GM21825 (cell line): ENCODE measurements around the gene GDF2.

Experiments used
- ATAC-seq: cut with Tn5 transposase; IDR thresholded peaks from one replicate; pipeline ENCODE4 v1.9.1; 2021; ENCODE audit warnings: mild to moderate bottlenecking, moderate library complexity; ENCODE audit not compliant: unreplicated experiment

GDF2 gene

GRCh38 chr10:47322300-47323061 lies at the start of gene GDF2:
Gene GDF2, plus strand, starts transcription at chr10:47322454. Its CDS starts 215 bp downstream, at chr10:47322669.
- ATAC-seq, result no peak

DNA sequence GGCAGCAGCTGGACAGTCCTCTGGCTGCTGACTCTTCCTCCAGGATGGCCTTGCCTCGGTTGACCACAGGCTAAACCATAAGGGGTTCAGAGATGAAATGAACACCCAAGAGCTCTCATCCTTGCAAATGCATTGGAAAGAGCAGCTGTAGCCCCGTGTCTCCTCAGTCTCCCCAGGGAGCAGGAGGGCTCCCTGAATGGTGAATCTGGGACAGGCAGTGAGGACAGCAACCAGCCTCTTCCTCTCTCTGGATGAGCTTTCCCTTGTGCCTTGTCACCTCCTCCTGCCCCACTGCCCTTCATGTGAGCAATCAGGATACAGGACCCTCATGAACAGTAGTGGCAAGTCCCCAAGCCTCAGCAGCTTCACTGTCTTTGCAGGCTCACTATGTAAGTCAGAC lies 46.2 kb upstream of the GDF2 start:
- ATAC-seq, result no peak

DNA sequence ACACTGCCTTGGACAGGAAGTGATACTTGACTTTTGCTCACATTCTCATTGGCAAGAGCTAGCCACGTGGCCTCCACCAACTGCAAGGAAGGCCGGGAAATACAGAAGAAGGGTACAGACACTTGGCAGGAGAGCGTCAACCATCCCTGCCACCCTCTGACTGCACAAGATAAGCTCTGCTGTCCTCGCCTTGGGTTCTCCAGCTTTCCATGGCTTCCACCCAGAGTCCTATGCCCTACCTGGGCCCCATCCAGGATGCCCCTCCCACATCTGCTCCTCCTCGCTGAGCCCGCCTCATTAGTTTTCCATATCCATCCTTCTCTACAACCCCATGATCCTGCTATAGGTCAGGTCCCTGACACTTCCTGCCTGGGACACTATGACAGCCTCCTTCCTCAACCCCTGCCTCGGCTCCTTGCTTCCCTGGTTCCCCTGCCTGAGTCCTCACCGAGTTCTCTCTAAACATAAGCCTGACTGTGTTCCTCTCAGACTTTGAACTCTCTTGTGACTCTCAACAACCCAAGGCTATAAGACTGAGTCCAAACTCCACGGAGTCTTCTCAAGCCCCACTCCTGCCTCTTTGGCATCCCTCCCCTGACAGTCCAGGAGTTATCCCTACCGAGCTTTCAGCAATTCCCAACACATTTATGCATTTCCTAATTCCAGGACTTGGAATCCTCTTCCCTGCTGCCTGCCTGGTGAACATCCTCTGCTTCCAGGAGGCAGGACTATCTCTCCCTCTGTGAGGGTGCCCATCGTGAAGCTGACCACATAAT lies 45.5 kb upstream of the GDF2 start:
- no peak for ATAC-seq

DNA sequence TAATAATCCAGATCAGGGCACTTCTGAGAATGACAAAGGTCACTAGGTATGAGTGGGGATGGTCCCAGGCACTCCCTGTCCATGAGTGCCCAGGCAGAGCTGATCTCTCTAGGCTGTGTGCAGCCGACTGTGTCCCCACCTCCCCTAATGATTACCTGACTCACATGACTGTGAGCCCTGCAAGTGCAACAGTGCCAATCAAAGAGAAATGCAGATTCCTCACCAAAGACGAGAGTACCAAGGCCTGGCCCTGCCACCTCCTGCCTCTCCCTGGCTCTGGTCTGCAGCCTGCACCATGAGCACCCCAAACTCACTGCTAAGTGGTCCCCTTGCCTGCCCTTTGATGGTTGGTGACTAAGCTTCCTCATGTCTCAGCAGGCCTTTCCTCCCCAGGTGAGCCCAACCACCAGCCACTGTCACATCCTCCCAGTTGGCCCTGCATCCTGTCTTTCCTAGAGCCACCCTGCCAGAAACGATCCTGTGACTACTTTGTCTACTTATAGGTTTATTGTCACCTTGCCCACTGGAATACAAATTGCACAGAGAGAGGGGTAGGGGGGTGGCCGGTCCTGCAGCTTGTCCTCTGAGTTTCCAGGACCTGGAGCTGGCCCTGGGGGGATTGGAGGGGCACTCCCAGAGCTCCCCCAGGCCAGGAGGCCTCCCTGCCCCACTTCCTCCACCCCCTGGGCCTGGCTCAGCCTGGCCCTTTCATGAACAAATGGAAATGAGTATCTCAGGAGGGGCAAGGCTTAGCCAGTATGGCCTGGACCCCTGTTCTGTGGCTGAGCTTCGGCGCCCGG lies 44.7 kb upstream of the GDF2 start:
- no peak for ATAC-seq

DNA sequence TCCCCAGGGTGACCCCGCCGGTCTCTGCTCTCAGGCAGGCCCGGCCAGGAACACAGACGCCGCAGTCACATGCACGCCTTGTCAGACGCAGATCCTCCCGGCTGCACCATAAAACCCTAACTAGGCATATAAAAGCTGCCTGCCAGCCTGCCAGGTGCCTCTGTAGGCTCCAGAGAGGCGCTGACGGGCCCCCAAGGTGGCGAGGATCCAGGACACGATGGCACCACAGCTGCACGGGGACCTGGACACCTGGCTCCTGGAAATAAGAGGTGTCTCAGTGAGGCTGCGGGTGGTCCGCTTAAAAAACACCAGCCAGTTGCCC lies 44.1 kb upstream of the GDF2 start:
- no peak for ATAC-seq

GRCh38 chr10:47278720-47279119 lies 43.5 kb upstream of the GDF2 start:
- no peak for ATAC-seq

GRCh38 chr10:47279276-47279675 lies 43.0 kb upstream of the GDF2 start:
- no peak for ATAC-seq

GRCh38 chr10:47282005-47282656 lies 40.1 kb upstream of the GDF2 start:
- ATAC-seq, result no peak

GRCh38 chr10:47282657-47283018 lies 39.6 kb upstream of the GDF2 start:
- no peak for ATAC-seq

GRCh38 chr10:47283101-47283630 lies 39.1 kb upstream of the GDF2 start:
- ATAC-seq, result no peak

DNA sequence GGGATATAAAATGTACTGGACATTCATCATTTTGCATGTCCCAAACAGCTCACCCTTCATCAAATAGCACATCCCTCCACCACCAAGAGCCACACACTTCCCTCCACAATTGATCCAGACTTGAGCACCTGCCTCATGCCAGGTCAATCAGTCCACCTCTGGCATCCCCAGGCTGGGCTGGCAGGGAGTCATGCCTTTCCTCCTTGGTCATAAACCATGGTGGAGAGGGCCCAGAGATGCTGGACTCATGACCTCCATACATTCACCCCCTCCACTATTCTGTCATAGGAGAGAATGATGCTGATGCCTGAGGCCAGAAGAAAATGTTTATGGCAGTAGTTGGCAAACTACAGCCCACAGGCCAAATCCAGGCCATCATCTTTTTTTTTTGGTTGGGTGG lies 38.4 kb upstream of the GDF2 start:
- ATAC-seq, result no peak

DNA sequence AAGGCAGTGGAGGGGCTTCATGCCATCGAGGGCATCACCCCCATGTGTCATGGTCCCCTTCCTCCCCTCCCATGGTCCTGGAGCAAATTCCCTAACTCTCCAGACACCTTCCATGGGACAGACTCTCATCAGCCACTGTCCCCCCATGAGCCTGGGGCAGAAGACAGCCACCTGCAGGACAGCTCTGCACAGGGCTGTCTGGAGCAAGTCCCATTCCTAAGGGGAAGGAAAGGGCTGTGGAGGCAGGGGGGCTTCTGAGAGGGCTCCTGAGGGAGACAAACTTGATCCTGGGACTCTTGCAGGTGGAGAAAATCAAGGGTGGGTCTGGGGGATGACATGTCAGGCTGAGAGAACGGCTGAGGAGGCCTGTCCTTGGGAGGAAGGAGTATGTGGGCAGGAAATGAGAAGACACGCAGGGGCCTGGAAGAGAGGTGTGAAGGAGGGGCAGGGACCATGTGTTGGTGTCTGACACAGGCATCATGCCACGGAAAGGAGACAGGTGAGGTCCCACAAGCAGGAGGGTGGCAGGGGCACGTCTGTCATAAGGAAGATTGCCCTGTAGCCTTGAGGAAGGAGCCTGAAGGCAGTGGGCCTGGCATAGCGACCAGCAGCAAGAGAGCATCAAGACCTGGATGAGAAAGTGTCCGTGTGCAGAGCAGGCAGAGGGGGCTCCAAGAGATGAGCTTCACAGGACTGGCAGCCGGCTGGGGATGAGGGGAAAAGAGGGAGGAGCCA lies 36.7 kb upstream of the GDF2 start:
- ATAC-seq, result no peak

- no peak for ATAC-seq
These were observed 36.1 kb upstream of the GDF2 start for GRCh38 chr10:47286116-47286505.

- ATAC-seq, result no peak
These were observed 35.5 kb upstream of the GDF2 start for GRCh38 chr10:47286591-47287315.

GRCh38 chr10:47287365-47287802 lies 34.9 kb upstream of the GDF2 start:
- ATAC-seq, result no peak

DNA sequence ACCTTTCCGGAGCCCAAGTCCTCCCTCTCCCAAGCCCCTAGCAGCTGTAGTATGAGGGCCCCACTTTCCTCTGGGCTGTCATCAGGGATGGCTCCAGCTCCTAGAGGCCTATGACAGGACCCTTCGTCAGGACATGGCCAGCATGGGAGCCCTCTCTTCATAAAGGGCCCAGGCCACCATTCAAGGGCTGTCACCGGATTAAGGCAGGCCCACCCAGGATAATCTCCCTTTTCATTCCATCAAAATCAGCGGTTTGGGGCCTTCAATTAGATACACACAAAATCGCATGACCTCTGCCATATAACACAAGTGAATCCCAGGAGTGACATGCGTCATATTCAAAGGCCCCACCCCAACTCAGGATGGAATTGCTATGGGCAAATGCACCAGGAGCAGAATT lies 34.4 kb upstream of the GDF2 start:
- no peak for ATAC-seq

DNA sequence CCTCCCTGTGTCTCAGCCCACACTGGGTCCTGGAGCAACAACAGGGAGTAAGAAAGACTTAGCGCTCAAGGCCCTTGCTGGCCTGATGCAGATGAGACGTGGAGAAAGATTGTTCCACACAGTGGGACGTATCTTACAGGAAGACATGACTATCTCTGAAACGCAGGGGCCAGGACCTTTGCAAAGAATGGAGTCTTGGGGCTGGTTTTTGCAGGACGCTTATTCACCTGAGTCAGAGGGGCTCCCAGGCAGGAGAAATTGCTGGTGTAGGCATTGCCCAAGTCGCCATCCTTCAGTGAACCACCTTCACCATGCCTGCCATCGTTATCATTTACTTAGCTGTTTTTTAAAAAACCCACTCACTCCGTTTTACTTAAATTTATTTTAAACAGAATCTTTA lies 34.0 kb upstream of the GDF2 start:
- ATAC-seq, result no peak

GRCh38 chr10:47288916-47289495 lies 33.2 kb upstream of the GDF2 start:
- no peak for ATAC-seq

DNA sequence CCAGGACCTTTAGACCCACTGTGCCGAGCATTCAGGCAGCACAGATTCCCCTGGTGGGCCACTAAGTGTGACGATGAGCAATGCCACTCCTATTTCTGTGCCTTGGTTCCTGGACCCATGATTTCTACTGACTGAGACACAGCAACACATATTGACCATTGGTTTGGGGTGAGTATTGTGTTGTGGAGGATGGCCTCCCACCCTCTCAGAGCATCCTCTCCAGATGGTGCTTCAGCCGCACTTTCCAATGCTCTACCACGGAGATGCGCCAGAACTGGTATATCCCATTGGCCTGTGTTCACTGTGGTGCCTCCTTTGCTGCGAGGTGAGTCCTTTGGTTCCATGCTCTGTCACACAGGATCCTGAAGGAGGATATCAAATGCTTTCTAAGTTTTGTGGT lies 32.3 kb upstream of the GDF2 start:
- no peak for ATAC-seq
